Adrenal gland (tissue), 5 donors: ENCODE results near the gene STIM1.

ENCODE experiments used
- POLR2A ChIP-seq, 2 donors: fragments of 450-650 bp; IDR thresholded peaks; one replicate each; pipeline ENCODE4 v1.6.1; 2017; ENCODE audit warnings: antibody characterized with exemption in 2 of 2, mild to moderate bottlenecking in 2 of 2, moderate library complexity in 1 of 2
- TF ChIP-seq, protein P1 (sequence below), 6 experiments: fragments of 450-650 bp in 4 of 6; fragments of 200-600 bp in 2 of 6; sonication (generic) in 1 of 6; IDR thresholded peaks; 1 replicate in 5 of 6; 2 replicates in 1 of 6; pipeline versions ENCODE4 v1.5.1 to v1.8.0; 2016 to 2021; ENCODE audit warnings: antibody characterized with exemption in 6 of 6, mild to moderate bottlenecking in 2 of 6, moderate library complexity in 1 of 6
- donor health status: DM: no; HTN: no; CAD: no.

DNA sequence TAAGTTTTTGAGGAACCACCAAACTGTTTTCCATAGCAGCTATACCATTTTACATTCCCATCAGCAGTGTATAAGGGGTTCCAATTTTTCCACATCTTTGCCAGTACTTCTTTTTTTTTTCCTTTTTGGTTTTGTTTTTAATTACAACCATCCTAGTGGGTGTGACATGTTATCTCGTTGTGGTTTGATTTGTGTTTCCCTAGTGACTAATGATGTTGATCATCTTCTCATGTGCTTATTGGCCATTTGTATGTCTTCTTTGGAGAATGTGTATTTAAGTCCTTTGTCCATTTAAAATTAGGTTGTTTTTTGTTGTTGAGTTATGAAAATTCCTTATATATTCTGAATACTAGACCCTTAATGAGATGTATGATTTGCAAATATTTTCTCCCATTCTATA is 59.3 kb downstream of the STIM1 start:
- TF ChIP-seq, protein P1, sequence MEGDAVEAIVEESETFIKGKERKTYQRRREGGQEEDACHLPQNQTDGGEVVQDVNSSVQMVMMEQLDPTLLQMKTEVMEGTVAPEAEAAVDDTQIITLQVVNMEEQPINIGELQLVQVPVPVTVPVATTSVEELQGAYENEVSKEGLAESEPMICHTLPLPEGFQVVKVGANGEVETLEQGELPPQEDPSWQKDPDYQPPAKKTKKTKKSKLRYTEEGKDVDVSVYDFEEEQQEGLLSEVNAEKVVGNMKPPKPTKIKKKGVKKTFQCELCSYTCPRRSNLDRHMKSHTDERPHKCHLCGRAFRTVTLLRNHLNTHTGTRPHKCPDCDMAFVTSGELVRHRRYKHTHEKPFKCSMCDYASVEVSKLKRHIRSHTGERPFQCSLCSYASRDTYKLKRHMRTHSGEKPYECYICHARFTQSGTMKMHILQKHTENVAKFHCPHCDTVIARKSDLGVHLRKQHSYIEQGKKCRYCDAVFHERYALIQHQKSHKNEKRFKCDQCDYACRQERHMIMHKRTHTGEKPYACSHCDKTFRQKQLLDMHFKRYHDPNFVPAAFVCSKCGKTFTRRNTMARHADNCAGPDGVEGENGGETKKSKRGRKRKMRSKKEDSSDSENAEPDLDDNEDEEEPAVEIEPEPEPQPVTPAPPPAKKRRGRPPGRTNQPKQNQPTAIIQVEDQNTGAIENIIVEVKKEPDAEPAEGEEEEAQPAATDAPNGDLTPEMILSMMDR (IDR thresholded peaks at IDR 0.05): no peak
- no peak for TF ChIP-seq POLR2A (IDR thresholded peaks at IDR 0.05)
